GM18508 (cell line): ENCODE measurements around the gene BMS1.
"Not testable (repeated sequence)": the region's sequence is repeated elsewhere in the genome, so short reads cannot be mapped to it uniquely, and the experiment has no call there.

Experiments
- ATAC-seq: cut with Tn5 transposase; IDR thresholded peaks from one replicate; pipeline ENCODE4 v1.9.1; 2021; ENCODE audit warnings: moderate number of reproducible peaks; ENCODE audit not compliant: insufficient read depth, unreplicated experiment

Gene BMS1

DNA sequence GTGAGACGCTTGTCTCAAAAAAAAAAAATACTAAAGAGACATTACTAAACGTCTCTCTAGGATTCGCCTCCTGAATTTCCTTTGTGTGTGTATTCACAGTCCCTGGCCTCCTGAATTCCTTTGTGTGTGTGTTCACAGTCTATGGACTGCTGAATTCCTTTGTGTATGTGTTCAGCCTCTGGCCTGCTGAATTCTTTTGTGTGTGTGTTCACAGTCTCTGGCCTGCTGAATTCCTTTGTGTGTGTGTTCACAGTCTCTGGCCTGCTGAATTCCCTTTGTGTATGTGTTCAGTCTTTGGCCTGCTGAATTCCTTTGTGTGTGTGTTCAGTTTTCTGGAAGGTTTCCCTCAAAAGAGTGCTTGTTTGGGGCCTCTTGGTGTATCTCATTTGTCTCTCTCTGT is 8.2 kb downstream of the BMS1 start:
- ATAC-seq, result no peak

DNA sequence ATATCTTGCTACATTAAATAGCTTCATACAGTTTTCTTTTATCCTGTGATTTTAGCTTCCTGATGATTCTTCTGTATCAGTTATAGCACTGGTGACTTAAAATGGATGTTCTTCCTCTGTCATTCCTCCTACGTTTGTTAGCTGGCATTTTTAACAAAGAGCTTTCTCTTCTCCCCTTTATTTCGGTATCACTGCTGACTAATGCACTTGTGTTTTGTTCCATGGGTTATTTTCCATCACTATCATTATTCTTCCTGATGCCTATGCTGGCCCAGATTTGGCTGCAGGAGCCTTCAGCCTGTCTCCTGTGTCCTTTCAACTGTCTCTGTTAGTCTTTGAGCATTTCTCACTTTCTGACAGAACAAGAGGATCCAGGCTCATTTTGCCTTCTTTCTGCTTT is 13.1 kb downstream of the BMS1 start:
- no peak for ATAC-seq

DNA sequence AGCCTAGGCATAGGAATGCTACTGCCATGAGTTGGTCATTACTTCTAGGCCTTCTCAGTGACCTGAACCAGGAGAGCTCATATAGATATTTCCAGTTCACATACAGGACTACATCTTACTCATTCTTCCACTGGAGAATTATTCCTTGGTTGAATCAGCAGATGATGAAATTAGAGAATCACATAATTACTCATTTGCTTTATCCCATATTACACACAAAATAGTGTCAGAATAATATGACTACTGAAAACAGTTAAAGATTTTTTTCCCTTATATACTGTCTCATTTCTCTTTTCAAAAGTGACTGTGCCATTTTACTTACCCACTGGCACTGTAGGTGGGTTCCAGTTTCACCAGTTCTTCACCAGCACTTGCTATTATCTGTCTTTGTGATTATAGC is 18.5 kb downstream of the BMS1 start:
- ATAC-seq, result no peak

DNA sequence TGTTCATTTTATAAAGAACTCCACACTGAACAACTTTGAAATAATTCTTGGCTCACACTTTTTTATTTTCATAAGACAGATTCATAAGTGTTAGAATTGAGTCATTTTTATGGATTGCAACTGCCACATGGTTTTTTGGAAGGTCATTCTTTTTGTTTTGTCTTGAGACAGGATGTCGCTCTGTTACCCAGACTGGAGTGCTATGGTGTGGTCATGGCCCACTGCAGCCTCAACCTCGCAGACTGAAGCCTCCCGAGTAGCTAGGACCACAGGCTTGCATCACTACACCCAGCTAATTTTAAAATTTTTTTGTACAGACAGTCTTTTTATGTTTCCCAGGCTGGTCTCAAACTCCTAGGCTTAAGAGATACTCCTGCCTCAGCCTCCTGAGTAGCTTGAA is 20.3 kb downstream of the BMS1 start:
- no peak for ATAC-seq

DNA sequence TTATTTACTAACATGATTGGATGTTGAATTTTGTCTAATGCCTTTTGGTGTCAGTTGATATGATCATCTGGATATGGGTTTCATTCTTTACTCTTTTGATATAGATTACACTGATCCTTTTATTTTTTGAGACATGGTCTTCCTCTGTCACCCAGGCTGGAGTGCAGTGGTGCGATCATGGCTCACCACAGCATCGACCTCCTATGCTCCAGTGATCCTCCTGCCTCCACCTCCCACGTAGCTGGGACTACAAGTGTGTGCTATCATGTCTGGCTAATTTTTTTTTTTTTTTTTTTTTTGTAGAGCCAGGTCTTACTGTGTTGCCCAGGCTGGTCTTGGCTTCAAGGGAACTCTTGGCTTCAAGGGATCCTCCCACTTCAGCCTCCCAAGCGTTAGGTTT is 27.1 kb downstream of the BMS1 start:
- ATAC-seq, result no peak

DNA sequence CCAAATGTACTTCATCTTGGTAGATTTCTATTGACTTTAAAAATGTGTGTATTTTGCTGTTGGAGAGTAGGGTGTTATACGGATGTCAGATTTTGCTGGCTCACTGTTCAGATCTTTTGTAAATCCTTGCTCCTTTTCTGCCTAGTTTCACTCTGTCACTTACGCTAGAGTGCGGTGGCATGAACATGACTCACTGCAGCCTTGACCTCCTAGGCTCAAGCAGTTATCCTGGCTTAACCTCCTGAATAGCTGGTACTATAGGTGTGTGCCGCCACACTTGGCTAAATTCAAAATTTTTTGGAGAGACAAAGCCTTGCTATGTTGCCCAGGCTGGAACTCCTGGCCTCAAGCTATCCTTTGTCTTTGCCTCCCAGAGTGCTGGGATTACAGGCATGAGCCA is 29.4 kb downstream of the BMS1 start:
- no peak for ATAC-seq

DNA sequence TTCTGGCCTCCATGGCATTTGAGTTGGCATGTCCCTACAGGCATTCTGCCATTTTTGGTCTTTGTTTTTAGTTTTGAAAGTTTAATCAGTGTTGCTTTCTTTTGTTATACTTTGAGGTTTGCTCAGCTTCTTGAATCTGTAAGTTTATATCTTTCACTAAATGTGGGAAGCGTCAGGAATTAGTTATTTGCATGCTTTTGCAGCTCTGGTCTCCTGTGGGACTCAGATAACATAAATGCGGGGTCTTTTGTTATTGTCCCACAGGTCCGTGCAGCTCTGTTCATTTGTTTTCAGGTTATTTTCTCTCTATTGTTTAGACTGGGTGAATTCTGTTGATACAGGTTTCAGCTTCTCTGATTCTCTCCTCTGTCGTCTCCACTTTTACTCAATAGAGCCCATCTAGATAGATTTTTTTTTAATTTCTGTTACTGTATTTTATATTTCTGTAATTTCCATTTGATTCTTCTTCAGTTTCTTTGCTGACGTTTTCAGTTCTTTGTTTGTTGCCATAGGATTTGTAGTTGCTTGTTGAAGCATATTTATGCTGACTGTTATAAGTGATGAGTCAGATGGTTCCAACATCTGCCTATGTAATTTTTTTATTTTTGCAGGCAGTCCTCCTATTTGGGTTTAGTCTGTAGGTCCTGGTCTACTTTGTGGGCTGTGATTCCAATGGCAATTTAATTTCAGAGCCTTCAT is 31.5 kb downstream of the BMS1 start:
- ATAC-seq, result not testable (repeated sequence)

DNA sequence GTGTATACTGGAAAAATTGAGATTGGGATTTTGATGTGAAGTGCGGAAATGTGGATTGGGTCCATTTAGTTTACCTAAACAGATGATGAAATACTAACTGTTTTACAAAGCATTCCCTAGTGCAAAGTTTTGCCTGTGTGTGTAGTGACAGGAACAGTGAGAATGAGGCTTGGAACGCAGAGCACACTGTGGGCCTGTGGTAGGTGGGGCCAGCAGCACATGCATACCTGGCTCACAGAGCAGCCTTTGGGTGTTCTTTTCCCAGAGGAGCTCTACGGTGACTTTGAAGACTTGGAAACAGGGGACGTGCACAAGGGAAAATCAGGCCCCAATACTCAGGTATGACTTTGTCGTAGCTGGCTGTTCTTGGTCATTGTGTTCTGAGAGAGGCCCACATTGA is 33.7 kb downstream of the BMS1 start:
- ATAC-seq, result not testable (repeated sequence)

DNA sequence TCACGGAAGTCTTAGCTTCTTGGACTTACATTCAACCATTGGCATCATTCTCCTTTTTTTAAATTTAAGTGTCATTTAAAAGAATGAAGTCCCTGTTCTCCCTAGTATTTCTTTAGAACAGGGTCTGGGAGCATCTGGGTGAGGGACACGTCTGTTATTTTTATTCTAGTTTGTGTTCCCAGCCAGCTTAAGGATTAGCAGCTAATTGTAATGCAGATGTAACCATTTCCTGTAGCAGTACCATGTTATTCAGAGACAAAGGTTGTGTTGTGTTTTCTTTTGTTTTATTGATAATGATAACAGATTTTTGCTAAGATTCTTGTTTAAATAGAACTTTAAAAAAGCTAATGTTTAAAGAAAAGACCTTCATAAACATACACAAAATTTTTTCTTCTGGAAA is 34.3 kb downstream of the BMS1 start:
- ATAC-seq, result no peak

DNA sequence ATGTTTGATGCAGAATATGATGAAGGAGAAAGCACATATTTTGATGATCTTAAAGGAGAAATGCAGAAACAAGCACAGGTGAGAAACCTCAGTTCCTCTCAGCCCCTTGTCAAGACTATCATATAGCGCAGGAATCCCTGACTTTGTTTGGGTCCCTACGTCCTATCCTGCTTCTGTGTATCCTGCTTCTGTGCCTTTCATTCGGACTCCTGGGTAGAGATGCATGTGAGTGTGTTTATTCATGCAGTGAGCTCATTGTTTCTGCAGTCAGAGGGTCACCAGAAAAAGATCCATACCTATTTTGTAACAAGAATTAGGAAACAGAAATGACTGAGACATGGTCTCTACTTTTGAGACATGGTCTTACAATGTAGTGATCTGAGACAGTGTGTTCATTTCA is 34.8 kb downstream of the BMS1 start:
- not testable (repeated sequence) for ATAC-seq

DNA sequence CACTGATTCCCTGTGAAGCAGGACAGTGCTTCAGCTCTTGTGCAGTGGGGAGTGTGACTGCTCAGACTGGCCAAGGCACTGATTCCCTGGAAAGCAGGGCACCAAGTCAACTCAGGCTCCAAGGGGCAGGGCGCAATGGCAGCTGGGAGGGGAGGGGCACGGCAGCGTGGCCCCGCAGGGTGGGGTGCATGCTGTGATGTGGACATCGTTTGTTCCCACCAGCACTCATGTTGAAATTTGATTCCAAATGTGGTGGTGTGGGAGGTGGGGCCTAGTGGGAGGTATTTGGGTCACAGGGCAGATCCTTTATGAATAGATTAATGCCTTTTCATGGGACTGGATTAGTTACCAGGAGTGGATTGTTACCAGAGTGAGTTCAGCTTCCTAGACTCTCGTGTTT is 44.2 kb downstream of the BMS1 start:
- ATAC-seq, result not testable (repeated sequence)

DNA sequence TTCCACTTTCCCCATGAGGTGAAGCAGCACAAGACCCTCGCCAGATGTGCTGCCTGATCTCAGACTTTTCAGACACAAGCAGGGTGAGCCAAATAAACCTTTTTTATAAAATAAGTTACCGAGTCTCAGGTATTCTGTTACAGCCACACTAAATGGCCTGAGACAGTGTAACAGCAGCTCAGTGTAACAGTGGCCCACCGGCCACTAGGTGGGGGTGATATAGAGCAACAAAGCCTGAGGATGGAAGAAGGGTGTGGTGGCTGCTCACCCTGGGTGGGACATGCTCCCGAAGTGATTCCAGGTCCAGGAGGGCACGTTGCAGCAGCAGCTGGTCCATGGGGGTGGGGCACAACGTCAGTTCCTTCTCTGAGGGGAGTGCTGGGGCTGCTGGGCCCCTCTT is 44.6 kb downstream of the BMS1 start:
- ATAC-seq, result no peak

DNA sequence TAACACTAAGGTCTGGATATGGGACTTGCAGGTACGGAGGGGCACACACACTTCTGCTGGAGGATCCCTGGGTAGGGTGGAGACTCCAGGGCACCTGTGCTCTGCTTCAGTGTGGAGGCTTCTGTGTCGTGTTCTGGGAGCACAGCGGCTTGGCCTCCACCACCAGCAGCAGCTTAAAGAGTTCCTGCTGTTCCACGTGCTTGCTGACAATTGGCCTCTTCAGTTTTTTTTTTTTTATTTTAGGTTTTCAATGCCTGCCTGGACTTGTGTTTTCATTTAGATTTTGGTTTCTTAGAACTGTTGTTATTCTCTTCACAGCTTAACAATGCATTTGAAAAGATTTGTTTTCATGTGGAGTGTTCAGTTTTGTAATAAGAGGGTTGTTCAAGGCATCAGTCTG is 45.8 kb downstream of the BMS1 start:
- ATAC-seq, result not testable (repeated sequence)

DNA sequence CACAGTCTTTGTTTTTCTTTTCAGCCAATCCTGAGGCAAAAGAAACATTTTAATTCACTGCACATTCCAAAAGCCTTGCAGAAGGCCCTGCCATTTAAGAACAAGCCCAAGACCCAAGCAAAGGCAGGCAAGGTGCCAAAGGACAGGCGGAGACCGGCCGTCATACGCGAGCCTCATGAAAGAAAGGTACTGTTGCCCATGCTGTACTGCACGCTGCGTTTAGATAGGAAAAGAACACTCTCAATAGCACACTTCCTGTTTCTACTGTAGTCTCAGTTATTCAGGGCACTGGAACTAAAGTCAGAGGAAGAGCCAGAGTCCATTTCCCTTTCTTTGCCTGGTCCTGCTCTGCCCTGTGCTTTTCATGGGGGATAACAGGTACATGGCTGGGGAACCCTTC is 47.6 kb downstream of the BMS1 start:
- ATAC-seq, result no peak

DNA sequence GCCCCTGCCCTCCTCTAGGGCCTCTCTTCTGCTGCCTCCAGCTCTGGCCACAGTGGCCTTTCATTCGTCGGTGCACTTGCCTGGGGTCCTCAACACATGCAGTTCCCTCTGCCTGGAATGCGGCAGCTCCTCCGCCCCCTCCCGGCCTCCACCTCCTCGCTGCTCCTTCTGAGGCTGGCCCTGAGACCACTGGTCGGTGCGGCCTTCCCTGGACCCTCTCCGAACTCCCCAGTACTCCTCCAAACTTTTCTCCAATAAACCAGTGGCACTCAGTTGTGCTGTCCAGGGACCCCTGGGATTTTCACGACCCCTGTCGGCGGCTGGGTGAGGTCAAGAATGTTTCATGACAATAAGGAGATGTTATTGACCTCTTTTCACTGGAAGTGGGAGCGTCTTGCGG is 53.5 kb downstream of the BMS1 start:
- ATAC-seq, result no peak

DNA sequence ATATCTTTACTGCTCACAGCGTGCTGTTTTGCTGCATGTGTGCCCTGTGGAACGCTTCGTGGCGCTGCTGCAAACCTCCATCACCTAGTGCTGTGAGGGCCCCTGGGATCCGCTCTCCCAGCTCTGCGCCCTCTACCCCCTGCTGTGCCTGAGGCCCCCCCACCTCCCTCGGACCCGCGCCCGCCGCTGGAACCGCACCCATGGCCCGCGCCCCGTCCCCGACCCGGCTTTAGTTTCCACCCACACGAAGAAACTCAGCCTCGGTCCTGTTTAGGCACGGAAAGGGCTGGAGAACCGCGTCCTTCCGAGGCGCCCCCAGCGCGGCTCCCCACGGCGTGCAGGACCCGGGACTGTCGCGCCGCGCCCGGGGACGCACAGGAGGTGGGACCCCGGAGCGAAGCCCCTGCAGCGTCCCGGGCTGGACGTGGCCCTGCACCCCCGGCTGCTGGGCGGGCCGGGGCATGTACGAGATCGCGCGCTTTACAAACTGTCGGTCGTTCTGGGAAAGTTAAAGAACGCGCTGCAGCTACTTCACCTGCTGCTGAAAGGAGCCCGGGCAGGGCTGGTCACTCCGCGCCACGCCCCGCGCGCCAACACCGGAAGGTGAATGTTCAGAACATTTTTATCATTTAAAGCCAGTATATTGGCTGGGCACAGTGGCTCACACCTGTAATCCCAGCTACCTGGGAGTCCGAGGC is 54.3 kb downstream of the BMS1 start:
- ATAC-seq, result no peak

DNA sequence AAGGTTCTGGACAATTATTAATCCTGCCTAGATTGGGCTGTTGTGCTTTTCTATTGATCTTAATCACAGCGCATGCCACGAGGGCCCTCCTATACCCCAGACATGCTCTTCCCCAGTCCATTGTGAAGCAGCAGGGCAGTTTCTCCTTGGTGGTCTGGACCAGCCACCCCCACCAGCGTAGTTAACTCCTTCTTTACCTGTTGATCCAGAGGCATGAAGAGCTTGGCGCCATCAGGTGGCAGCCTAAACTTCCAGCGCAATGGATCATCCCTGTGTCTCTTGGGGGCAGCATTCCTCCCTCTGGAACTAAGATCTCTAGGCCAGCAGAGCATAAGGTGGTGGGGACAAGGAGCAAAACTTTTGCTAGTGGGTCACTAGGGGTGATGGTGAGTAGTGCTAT is 62.2 kb downstream of the BMS1 start:
- ATAC-seq, result not testable (repeated sequence)

DNA sequence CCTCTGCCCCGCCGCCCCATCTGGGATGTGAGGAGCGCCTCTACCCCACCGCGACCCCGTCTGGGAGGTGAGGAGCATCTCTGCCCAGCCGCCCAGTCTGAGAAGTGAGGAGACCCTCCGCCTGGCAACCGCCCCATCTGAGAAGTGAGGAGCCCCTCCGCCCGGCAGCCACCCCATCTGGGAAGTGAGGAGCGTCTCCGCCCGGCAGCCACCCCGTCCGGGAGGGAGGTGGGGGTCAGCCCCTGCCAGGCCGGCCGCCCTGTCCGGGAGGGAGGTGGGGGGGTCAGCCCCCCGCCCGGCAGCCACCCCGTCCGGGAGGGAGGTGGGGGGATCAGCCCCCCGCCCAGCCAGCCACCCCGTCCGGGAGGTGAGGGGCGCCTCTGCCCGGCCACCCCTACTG is 64.7 kb downstream of the BMS1 start:
- not testable (repeated sequence) for ATAC-seq

DNA sequence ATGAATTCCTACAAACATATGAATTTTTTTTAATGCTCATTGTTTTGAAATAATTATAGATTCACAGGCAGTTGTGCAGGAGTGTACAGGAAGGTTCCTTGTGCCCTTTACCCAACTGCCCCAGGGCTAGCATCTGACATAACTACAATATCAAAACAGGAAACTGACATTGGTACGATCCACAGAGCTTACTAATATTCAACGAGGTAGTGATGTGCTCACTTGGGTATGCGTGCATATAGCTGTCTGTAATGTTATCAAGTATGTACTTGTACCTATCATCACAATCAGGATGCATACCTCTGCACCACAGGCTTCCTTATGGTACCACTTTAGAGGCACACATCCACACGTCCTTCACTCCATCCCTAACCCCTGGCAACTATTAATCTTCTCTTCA is 68.3 kb downstream of the BMS1 start:
- ATAC-seq, result no peak

DNA sequence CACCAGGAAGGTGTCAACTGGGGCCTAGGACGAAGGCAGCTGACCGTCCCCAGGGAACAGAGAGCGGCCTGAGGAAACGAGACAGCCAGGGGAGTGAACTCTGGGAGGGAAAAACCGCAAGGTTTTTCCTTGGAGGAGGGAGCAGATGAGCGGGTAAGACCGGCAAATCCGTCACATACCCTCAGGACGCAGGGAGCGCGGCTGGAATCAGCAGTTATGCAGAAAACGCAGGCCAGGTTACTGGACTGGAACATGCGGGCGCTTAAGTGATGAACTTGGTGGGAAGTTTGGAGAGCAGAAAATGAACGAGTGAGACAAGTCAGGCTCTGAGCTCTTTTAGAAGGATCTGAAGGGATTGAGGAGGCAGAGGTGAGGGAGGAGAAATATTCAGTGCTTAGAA is 76.7 kb downstream of the BMS1 start:
- no peak for ATAC-seq

DNA sequence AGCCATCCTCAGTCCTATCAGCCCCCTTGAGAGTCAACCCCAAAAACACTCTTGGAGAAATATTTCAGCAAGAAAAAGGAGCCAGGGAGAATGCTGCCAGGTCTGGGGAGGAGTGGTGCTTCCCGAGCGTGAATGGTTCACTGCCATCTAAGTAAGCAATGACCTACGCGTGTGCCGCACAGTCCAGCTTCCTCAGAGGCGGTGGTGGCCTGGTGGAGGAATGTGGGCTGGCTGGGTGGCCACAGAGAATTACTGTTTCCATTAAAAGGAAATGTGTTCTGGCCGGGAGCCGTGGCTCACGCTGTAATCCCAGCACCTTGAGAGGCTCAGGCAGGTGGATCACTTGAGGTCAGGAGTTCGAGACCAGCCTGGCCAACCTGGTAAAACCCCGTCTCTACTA is 77.4 kb downstream of the BMS1 start:
- not testable (repeated sequence) for ATAC-seq

DNA sequence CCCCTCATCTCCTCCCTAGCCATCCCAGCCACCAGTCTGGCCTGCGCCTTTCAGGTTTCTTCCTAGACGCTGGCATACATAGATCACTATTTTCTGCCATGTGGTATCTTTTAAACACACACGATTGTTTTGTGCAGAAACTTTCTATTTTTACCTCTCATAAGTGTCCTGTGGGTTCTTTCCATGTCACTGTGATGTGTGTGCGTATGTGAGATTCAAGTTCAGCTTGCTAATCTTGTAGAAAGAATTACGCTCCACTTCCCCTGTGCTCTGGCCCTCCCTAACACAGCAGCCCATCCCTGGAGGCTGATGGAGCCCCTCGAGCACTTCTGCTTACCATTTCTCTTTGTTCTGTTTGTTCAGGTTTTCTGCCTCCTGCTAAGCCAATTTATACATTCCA is 80.2 kb downstream of the BMS1 start:
- not testable (repeated sequence) for ATAC-seq
